ENCODE data around the gene SALL1. TPM values are rescaled to one million over a fixed set of nuclear protein-coding genes. Genes with fewer than 3 reads are reported as not detected.

Gene SALL1
- total and polyA plus RNA-seq, 2 of the 13 experiments (the other 11 are each of a cell fraction or from before 2014, with no cell fraction given), result 6.6 to 12.3 TPM

GRCh38 chr16:51119973-51120729 lies 30.9 kb downstream of the SALL1 start (continued):
- peak; percentile 23; the same call in 1 of the 2 replicates for TF ChIP-seq NCOR1 (IDR thresholded peaks at IDR 0.05; ENCODE audit: borderline replicate concordance, low read length)
- TF ChIP-seq TBX2 (CRISPR knock-in tag; IDR thresholded peaks at IDR 0.05; ENCODE audit: borderline replicate concordance), result peak; percentile 27; the same call in 1 of the 2 replicates
- no peak for TF ChIP-seq SOX13 (IDR thresholded peaks at IDR 0.05)
- TF ChIP-seq SOX13 (CRISPR knock-in tag; conservative IDR thresholded peaks at IDR 0.05 in 1 of 2, IDR thresholded peaks at IDR 0.05 in 1 of 2), result peak in 1 of 2 experiments; percentile 60; a peak in 1 of 4 replicates
- TF ChIP-seq ZNF276 (CRISPR knock-in tag; IDR thresholded peaks at IDR 0.05; ENCODE audit: low read depth), result 0 out of 2 replicates have a peak, but pooled peaks have one; percentile 11
- TF ChIP-seq MAFF (IDR thresholded peaks at IDR 0.05; ENCODE audit: low read depth, low read length), result no peak
- TF ChIP-seq MEIS1 (CRISPR knock-in tag; IDR thresholded peaks at IDR 0.05; ENCODE audit: borderline replicate concordance), result no peak
- 0 out of 2 replicates have a peak, but pooled peaks have one; percentile 60 for TF ChIP-seq ZNF772 (CRISPR knock-in tag; IDR thresholded peaks at IDR 0.05)
- TF ChIP-seq ZNF230 (CRISPR knock-in tag; IDR thresholded peaks at IDR 0.05), result 0 out of 2 replicates have a peak, but pooled peaks have one; percentile 7
- TF ChIP-seq HNF4G (IDR thresholded peaks at IDR 0.05; ENCODE audit: borderline replicate concordance, low read depth, low read length), result peak; percentile 82
- TF ChIP-seq HNF4G (CRISPR knock-in tag; IDR thresholded peaks at IDR 0.05; ENCODE audit: borderline replicate concordance, low read depth), result no peak
- TF ChIP-seq KMT2B (CRISPR knock-in tag; IDR thresholded peaks at IDR 0.05), result no peak
- TF ChIP-seq ZEB1 (IDR thresholded peaks at IDR 0.05; ENCODE audit: insufficient replicate concordance, low read depth), result peak; percentile 39
- TF ChIP-seq EP300 (IDR thresholded peaks at IDR 0.05; ENCODE audit: low read depth in 2 of 2, low read length in 2 of 2), result peak in 1 of 2 experiments; percentile 66; a peak in 1 of 4 replicates
- TF ChIP-seq EP300 (CRISPR knock-in tag; IDR thresholded peaks at IDR 0.05; ENCODE audit: borderline replicate concordance), result no peak
- no peak for TF ChIP-seq SOX6 (IDR thresholded peaks at IDR 0.05)
- peak; percentile 65; the same call in 1 of the 2 replicates for TF ChIP-seq SOX6 (CRISPR knock-in tag; IDR thresholded peaks at IDR 0.05)
- no peak for TF ChIP-seq ZBTB21 (CRISPR knock-in tag; IDR thresholded peaks at IDR 0.05)
- no peak for TF ChIP-seq KAT2B (IDR thresholded peaks at IDR 0.05; ENCODE audit: borderline replicate concordance, low read depth, low read length)
- 0 out of 2 replicates have a peak, but pooled peaks have one; percentile 3 for TF ChIP-seq PHF8 (CRISPR knock-in tag; IDR thresholded peaks at IDR 0.05)
- TF ChIP-seq CEBPB (IDR thresholded peaks at IDR 0.05; ENCODE audit: borderline replicate concordance, low read depth, low read length), result peak; percentile 55; the same call in 1 of the 2 replicates
- peak; percentile 23; the same call in 1 of the 2 replicates for TF ChIP-seq POLR2G (IDR thresholded peaks at IDR 0.05; ENCODE audit: low read depth, low read length)
- TF ChIP-seq ARID5B (CRISPR knock-in tag; IDR thresholded peaks at IDR 0.05), result peak; percentile 17; the same call in 1 of the 2 replicates
- TF ChIP-seq REXO4 (CRISPR knock-in tag; IDR thresholded peaks at IDR 0.05; ENCODE audit: borderline replicate concordance), result no peak
- peak; percentile 36 for TF ChIP-seq HNF4A (CRISPR knock-in tag; IDR thresholded peaks at IDR 0.05)
- TF ChIP-seq SOX5 (CRISPR knock-in tag; IDR thresholded peaks at IDR 0.05; ENCODE audit: borderline replicate concordance), result peak; percentile 49; the same call in 1 of the 2 replicates

Data from HepG2 (cell line).